Kidney (tissue), 14 donors: ENCODE data around the gene DPCD. TPM values are rescaled to one million over a fixed set of nuclear protein-coding genes. Genes with fewer than 3 reads are reported as not detected.

Source experiments
- DNase-seq, 5 donors: peaks; one replicate each; pipeline ENCODE4 v3.0.0-alpha.2; 2013 to 2020
- FAIRE-seq: peaks from 2 replicates; lab custom pipeline; 2012; peaks lifted over from hg19 to GRCh38; lab: Jason Lieb, UNC
- H3K27ac ChIP-seq, 2 donors: one replicate each; pipeline ENCODE4 v1.7.0; 2013; ENCODE audit warnings: low read depth in 2 of 2, low read length in 2 of 2, inconsistent platforms in 1 of 2
- H3K27me3 ChIP-seq: one replicate; pipeline ENCODE4 v1.7.1; 2013; ENCODE audit warnings: low read length, inconsistent platforms; ENCODE audit not compliant: control insufficient read depth, insufficient read depth
- H3K36me3 ChIP-seq, 3 donors: one replicate each; pipeline versions ENCODE4 v1.7.0 to v1.7.1; 2013; ENCODE audit warnings: low read length in 3 of 3, control low read depth in 1 of 3, inconsistent platforms in 1 of 3; ENCODE audit not compliant: insufficient read depth in 3 of 3, control insufficient read depth in 2 of 3
- H3K4me1 ChIP-seq, 3 donors: one replicate each; pipeline versions ENCODE4 v1.7.0 to v1.7.1; 2013; ENCODE audit warnings: low read length in 3 of 3, inconsistent platforms in 1 of 3, low read depth in 1 of 3; ENCODE audit not compliant: control insufficient read depth in 2 of 3, insufficient read depth in 2 of 3
- H3K4me3 ChIP-seq, 3 donors: one replicate each; pipeline versions ENCODE4 v1.7.0 to v1.8.1; 2013; ENCODE audit warnings: low read length in 3 of 3, control low read depth in 1 of 3, inconsistent platforms in 1 of 3
- H3K9ac ChIP-seq, 3 donors: one replicate each; pipeline versions ENCODE4 v1.7.0 to v1.7.1; 2013; ENCODE audit warnings: low read length in 3 of 3, control low read depth in 1 of 3, inconsistent platforms in 1 of 3
- H3K9me3 ChIP-seq, 3 donors: one replicate each; pipeline versions ENCODE4 v1.7.0 to v1.7.1; 2013; ENCODE audit warnings: low read length in 3 of 3, control low read depth in 1 of 3, inconsistent platforms in 1 of 3; ENCODE audit not compliant: control insufficient read depth in 2 of 3, insufficient read depth in 1 of 3
- CTCF ChIP-seq: IDR thresholded peaks from 3 replicates; pipeline ENCODE4 v1.5.1; 2012; ENCODE audit warnings: mild to moderate bottlenecking, moderate library complexity, borderline replicate concordance; ENCODE audit not compliant: insufficient read depth; ENCODE audit errors: extremely low read depth
- intact Hi-C: fragments of 100-400 bp; cut with DNase I; formaldehyde crosslinking; loops from one replicate; pipeline ENCODE4 v1.11.1; 2022
- polyA plus RNA-seq: library from polyadenylated mRNA; stranded (reverse); fragments of 350-450 nt; fragmentation: Illumina TruSeq; extraction: RNeasy Lipid Tissue Mini Kit (QIAGEN cat#74804); gene quantifications from one replicate; pipeline ENCODE4 v1.2.3, GENCODE V29; 2014; ENCODE audit warnings: low read depth, low replicate concordance; ENCODE audit not compliant: insufficient read depth
- total RNA-seq: library from RNA; stranded (reverse); fragmentation: NEBNext Ultra II Directional; extraction: Animal tissue kit (Norgen Biotek cat#: 25700); gene quantifications from one replicate; pipeline ENCODE4 v1.2.1, GENCODE V29; 2021
- donor health status: control.
- donor health status: control.
- donor health status: control.
- donor health status: control.
- donor health status: control.
- donor health status: DM: yes; HTN: yes; CAD: no.
- donor health status: Normal renal cell carcinoma (clear cell type).

The DPCD gene
- total and polyA plus RNA-seq, 2 donors from 2014 or later, result 26.4 to 63.1 TPM

- TF ChIP-seq CTCF, result peak; percentile 76
- Histone ChIP-seq H3K36me3 (peaks cover 0 to 10% (median 2%) of the 10 kb centered on the region in 3 donors), H3K27ac (no peak overlapping the region), H3K27me3 (no peaks in the 10 kb centered on the region), H3K9me3 (no peaks in the 10 kb centered on the region), H3K4me3 (no peak overlapping the region), H3K4me1 (no peaks in the 10 kb centered on the region), H3K9ac (no peak overlapping the region)
- DNase-seq (peak; percentile 81 to 91 (median 88)), FAIRE-seq (no peak)
- intact Hi-C loops, result loop anchor here (10.0 kb wide), 1 partner anchor 172 kb away; the partner anchor contains the start of gene FGF8
These were observed 14.8 kb downstream of the DPCD start for GRCh38 chr10:101602761-101603398.

- no peak for TF ChIP-seq CTCF
- Histone ChIP-seq H3K4me3 (no peak overlapping the region), H3K9ac (no peak overlapping the region), H3K27me3 (no peaks in the 10 kb centered on the region), H3K27ac (no peak overlapping the region), H3K4me1 (peaks cover 0 to 3% (median 0%) of the 10 kb centered on the region in 3 donors), H3K9me3 (no peaks in the 10 kb centered on the region), H3K36me3 (peaks cover 0 to 41% (median 25%) of the 10 kb centered on the region in 3 donors)
- FAIRE-seq (no peak), DNase-seq (no peak)
- intact Hi-C loops, result loop anchor here (10.0 kb wide), 1 partner anchor 168 kb away; the partner anchor contains the start of gene FGF8
These were observed 19.0 kb downstream of the DPCD start for GRCh38 chr10:101607124-101607523.

- TF ChIP-seq CTCF, result no peak
- DNase-seq, result peak in 1 of 5 donors; percentile 31
- FAIRE-seq, result no peak
- H3K27ac ChIP-seq, result no peak overlapping the region
- H3K4me1 ChIP-seq, result peaks cover 0 to 3% (median 0%) of the 10 kb centered on the region in 3 donors
- H3K36me3 ChIP-seq, result peaks cover 0 to 43% (median 25%) of the 10 kb centered on the region in 3 donors
- H3K4me3 ChIP-seq, result no peak overlapping the region
- intact Hi-C loops, result loop anchor here (10.0 kb wide), 1 partner anchor 165 kb away; the partner anchor contains the start of gene FGF8
- H3K27me3 ChIP-seq, result no peaks in the 10 kb centered on the region
- H3K9ac ChIP-seq, result no peak overlapping the region
- no peaks in the 10 kb centered on the region for H3K9me3 ChIP-seq
These were observed 21.4 kb downstream of the DPCD start for GRCh38 chr10:101609481-101609880.
